Measurements from ENCODE around the gene KCTD1.

GRCh38 chr18:26536032-26536431 is 12.3 kb downstream of the KCTD1 start:
- TF ChIP-seq POLR2A (IDR thresholded peaks at IDR 0.05) (no peak), CTCF (IDR thresholded peaks at IDR 0.05) (no peak), EP300 (IDR thresholded peaks at IDR 0.05) (no peak)
